ENCODE measurements around the gene TMEM131L.

DNA sequence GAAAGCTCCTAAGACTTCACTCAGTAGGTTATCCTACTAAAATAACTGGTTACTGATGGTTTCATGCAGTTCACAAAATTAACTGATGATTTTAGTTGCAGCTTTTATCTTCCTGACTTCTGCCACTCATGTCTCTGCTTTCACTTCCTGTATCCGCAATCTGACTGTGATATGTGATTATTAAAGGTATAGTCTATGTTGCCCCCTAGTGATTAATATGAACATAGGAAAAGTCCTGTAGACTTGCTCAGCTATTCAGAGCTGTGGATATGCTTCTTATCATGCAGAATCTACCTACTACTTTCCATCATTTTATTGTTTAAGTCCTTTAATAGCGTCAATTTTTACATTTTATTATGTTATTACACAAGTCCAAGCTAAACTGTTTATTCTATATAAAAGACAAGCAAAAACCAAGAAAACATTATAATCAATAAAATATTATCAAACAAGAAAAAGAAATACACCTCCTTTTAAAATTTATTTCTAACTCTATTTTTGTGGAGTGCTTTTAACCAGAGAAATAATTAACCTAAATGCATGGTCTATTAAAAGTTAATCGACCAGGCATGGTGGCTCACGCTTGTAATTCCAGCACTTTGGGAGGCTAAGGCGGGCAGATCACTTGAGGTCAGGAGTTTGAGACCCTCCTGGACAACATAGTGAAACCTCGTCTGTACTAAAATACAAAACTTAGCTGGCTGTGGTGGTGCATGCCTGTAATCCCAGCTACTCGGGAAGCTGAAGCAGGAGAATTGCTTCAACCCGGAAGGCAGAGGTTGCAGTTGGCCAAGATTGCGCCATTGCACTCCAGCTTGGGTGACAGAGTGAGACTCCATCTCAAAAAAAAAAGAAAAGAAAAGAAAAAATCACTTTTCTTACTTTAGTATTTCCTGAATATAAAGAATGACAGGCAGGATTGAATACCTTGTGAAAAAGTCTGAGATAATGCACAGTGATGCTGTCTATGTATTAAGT, 177.5 kb downstream of the TMEM131L start:
- TF ChIP-seq, protein P1, sequence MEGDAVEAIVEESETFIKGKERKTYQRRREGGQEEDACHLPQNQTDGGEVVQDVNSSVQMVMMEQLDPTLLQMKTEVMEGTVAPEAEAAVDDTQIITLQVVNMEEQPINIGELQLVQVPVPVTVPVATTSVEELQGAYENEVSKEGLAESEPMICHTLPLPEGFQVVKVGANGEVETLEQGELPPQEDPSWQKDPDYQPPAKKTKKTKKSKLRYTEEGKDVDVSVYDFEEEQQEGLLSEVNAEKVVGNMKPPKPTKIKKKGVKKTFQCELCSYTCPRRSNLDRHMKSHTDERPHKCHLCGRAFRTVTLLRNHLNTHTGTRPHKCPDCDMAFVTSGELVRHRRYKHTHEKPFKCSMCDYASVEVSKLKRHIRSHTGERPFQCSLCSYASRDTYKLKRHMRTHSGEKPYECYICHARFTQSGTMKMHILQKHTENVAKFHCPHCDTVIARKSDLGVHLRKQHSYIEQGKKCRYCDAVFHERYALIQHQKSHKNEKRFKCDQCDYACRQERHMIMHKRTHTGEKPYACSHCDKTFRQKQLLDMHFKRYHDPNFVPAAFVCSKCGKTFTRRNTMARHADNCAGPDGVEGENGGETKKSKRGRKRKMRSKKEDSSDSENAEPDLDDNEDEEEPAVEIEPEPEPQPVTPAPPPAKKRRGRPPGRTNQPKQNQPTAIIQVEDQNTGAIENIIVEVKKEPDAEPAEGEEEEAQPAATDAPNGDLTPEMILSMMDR (IDR thresholded peaks at IDR 0.05), result peak in 5 of 7 experiments; percentile 26 to 61 (median 48)
- TF ChIP-seq POLR2A (IDR thresholded peaks at IDR 0.05) (no peak), EP300 (IDR thresholded peaks at IDR 0.05) (no peak), POLR2AphosphoS5 (IDR thresholded peaks at IDR 0.05) (no peak)
